Psoas muscle (tissue), 8 donors: ENCODE results near the gene LDLRAD4. TPM values are rescaled to one million over a fixed set of nuclear protein-coding genes. Genes with fewer than 3 reads are reported as not detected.

ENCODE experiments used
- ATAC-seq, 4 donors: fragments of 200-7000 bp; cut with Tn5 transposase; one replicate each; pipeline ENCODE4 v1.9.1; 2020; ENCODE audit warnings: moderate library complexity in 3 of 4, mild to moderate bottlenecking in 2 of 4
- DNase-seq, 2 donors: peaks; one replicate each; pipeline ENCODE4 v3.0.0-alpha.2; 2020
- H3K27ac ChIP-seq: fragments of 200-600 bp; one replicate; pipeline ENCODE4 v1.8.0; 2022
- H3K27me3 ChIP-seq, 3 donors: fragments of 200-600 bp in 1 of 3; one replicate each; pipeline versions ENCODE4 v1.6.1 to v1.8.0; 2013 to 2022; ENCODE audit warnings: low read length in 2 of 3, mild to moderate bottlenecking in 2 of 3, moderate library complexity in 1 of 3; ENCODE audit not compliant: insufficient read depth in 3 of 3
- H3K36me3 ChIP-seq, 2 donors: fragments of 200-600 bp in 1 of 2; one replicate each; pipeline versions ENCODE4 v1.6.1 to v1.8.0; 2013 to 2022; ENCODE audit warnings: low read depth in 1 of 2, mild to moderate bottlenecking in 1 of 2, moderate library complexity in 1 of 2; ENCODE audit not compliant: insufficient read depth in 1 of 2
- H3K4me1 ChIP-seq: fragments of 200-600 bp; one replicate; pipeline ENCODE4 v1.8.0; 2022
- H3K4me3 ChIP-seq: fragments of 200-600 bp; one replicate; pipeline ENCODE4 v1.8.0; 2022; ENCODE audit warnings: mild to moderate bottlenecking
- H3K9me3 ChIP-seq: fragments of 200-600 bp; one replicate; pipeline ENCODE4 v1.8.0; 2022
- WGBS, 3 donors: extraction: QIAGEN DNeasy Blood & Tissue Kit; methylation state at CpG; one replicate each; pipeline versions ENCODE4 v1.1.6 to v1.1.7; 2013; 5-methylcytosine and 5-hydroxymethylcytosine counted together
- intact Hi-C, 2 donors: fragments of 100-400 bp; cut with DNase I; formaldehyde crosslinking; loops; one replicate each; pipeline versions ENCODE4 v1.11.0 to v1.14.2; 2022
- polyA plus RNA-seq, 3 donors: library from polyadenylated mRNA; stranded (reverse); fragments of 200-250 nt; gene quantifications; one replicate each; pipeline ENCODE4 v1.2.3, GENCODE V29; 2013
- total RNA-seq, 4 donors: library from RNA; stranded (reverse); fragmentation: NEBNext Ultra II Directional in 2 of 4; extraction: Animal tissue kit (Norgen Biotek cat#: 25700) in 2 of 4; gene quantifications; one replicate each; pipeline versions ENCODE4 v1.2.1 to v1.2.4, GENCODE V29; 2021 to 2023
- TF ChIP-seq, protein P1 (sequence below): fragments of 200-600 bp; IDR thresholded peaks from one replicate; pipeline ENCODE4 v1.8.0; 2022; ENCODE audit warnings: antibody characterized with exemption
- donor health status: healthy with polysubstance abuse.
- donor health status: DM: no; HTN: no; CAD: no; lungs with moderate emphysema.
- donor health status: Bipolar disorder and iron deficiency.
- donor health status: healthy.
- donor health status: DM: yes; HTN: yes; CAD: no.
- donor health status: DM: no; HTN: no; CAD: no.
- donor health status: DM: no; HTN: no; CAD: no.
- donor health status: DM: yes; HTN: yes; CAD: no.

The LDLRAD4 gene
- total and polyA plus RNA-seq, 7 donors = 1.8 to 13.9 (median 3.8) TPM

- intact Hi-C loops = no loop called here
- no peak overlapping the region for H3K4me3 ChIP-seq
- WGBS, 3 donors = 81 to 91% (median 82%) methylated on average over 6 of the region's 6 CpGs
- H3K36me3 ChIP-seq = no peaks in the 10 kb centered on the region
- DNase-seq = no peak
- ATAC-seq = no peak
- H3K27ac ChIP-seq = no peak overlapping the region
- H3K27me3 ChIP-seq = no peaks in the 10 kb centered on the region
- TF ChIP-seq, protein P1, sequence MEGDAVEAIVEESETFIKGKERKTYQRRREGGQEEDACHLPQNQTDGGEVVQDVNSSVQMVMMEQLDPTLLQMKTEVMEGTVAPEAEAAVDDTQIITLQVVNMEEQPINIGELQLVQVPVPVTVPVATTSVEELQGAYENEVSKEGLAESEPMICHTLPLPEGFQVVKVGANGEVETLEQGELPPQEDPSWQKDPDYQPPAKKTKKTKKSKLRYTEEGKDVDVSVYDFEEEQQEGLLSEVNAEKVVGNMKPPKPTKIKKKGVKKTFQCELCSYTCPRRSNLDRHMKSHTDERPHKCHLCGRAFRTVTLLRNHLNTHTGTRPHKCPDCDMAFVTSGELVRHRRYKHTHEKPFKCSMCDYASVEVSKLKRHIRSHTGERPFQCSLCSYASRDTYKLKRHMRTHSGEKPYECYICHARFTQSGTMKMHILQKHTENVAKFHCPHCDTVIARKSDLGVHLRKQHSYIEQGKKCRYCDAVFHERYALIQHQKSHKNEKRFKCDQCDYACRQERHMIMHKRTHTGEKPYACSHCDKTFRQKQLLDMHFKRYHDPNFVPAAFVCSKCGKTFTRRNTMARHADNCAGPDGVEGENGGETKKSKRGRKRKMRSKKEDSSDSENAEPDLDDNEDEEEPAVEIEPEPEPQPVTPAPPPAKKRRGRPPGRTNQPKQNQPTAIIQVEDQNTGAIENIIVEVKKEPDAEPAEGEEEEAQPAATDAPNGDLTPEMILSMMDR = no peak
- H3K9me3 ChIP-seq = no peaks in the 10 kb centered on the region
- peaks cover 11% of the 10 kb centered on the region for H3K4me1 ChIP-seq
These were observed 245.1 kb downstream of the LDLRAD4 start for GRCh38 chr18:13463526-13464210.

DNA sequence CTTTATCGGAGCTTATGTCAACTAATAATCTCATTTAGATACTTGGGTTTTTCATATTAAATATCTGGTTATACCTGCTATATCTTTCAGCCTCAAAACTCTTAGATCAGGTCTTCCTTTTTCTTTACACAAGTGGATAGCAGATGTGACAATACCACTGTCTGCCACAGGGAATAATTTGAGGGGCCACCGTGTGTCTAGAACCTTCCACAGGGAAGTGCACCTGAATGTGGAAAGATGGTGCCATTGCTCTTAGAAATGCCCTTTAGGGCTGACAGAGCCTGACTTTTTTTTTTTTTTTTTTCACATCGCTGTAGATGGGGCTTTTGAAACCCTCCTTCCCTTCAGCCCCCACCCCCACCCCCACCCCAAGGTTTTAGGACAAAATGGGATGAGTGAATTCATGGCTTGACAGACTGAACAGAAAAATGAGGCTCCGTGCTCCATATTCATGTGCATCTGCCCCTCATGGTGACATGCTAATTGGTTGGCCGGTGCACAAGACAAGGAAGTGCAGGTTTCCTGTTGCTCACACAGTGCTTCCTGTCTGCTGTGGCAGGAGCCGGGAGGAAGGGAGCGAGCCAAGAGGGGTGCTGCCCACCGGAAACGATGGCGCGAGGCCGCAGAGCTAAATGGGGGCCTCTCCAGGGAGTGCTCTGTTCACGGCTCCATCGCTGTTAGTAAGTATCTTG is 246.0 kb downstream of the LDLRAD4 start:
- intact Hi-C loops = no loop called here
- Histone ChIP-seq H3K4me3 (no peak overlapping the region), H3K27me3 (no peaks in the 10 kb centered on the region), H3K36me3 (no peaks in the 10 kb centered on the region), H3K27ac (peak overlapping the region; percentile 53), H3K9me3 (no peaks in the 10 kb centered on the region), H3K4me1 (peaks cover 11% of the 10 kb centered on the region)
- peak; percentile 46 to 69 for DNase-seq
- 60 to 68% (median 68%) methylated on average over 14 of the region's 14 CpGs for WGBS, 3 donors
- TF ChIP-seq, protein P1 = no peak
- ATAC-seq = peak in 3 of 4 donors; percentile 33 to 41 (median 37)

DNA sequence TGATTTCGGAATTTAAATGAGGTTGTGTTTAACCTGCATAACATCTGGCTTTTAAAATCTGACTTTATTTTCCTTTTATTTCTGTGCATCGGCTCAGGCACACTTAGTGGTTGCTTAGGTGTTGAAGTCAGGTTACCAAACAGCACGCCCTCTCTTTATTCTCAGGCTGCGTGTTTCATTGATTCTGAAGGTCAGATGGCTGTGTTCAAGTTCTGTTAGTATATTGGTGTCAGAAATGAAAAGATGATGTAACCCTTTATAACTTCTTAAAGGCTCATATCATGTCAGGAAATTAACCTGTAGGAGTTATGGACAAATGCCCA is 246.5 kb downstream of the LDLRAD4 start:
- H3K4me1 ChIP-seq = peaks cover 11% of the 10 kb centered on the region

DNA sequence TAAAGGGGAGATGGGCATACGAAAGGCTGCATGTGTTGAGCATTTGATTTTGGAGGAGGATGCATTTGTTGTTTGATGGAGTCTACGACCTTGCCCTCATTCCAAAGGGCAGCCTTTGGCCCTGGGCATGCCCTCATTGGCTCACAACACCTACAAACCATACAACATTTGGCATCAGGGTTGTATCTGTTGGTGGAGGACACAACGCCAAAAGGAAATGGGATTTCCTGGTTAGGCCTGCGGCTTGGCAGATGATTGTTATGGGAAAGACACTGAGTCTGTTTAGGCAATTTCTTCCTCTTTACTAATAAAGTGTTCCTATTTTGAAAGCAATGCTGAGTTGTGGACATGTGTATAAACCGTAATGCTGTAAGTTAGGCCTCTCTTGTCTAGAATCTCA is 246.9 kb downstream of the LDLRAD4 start:
- Histone ChIP-seq H3K9me3 (no peaks in the 10 kb centered on the region), H3K4me3 (no peak overlapping the region), H3K4me1 (peaks cover 11% of the 10 kb centered on the region), H3K36me3 (no peaks in the 10 kb centered on the region), H3K27me3 (no peaks in the 10 kb centered on the region), H3K27ac (peak overlapping the region; percentile 53)
- 69 to 79% (median 72%) methylated on average over 5 of the region's 5 CpGs for WGBS, 3 donors
- DNase-seq = no peak
- no peak for ATAC-seq
- TF ChIP-seq, protein P1 = no peak
- intact Hi-C loops = no loop called here

More for the DNA sequence above, 246.5 kb downstream of the LDLRAD4 start:
- peak overlapping the region; percentile 53 for H3K27ac ChIP-seq
- TF ChIP-seq, protein P1 = no peak
- no peak for DNase-seq
- no peaks in the 10 kb centered on the region for H3K36me3 ChIP-seq
- H3K4me3 ChIP-seq = no peak overlapping the region
- WGBS, 3 donors = 69 to 74% (median 73%) methylated on average over 4 of the region's 4 CpGs
- H3K27me3 ChIP-seq = no peaks in the 10 kb centered on the region
- H3K9me3 ChIP-seq = no peaks in the 10 kb centered on the region
- intact Hi-C loops = no loop called here
- no peak for ATAC-seq
